Measurements from ENCODE around the gene TLX1.

TLX1 gene

DNA sequence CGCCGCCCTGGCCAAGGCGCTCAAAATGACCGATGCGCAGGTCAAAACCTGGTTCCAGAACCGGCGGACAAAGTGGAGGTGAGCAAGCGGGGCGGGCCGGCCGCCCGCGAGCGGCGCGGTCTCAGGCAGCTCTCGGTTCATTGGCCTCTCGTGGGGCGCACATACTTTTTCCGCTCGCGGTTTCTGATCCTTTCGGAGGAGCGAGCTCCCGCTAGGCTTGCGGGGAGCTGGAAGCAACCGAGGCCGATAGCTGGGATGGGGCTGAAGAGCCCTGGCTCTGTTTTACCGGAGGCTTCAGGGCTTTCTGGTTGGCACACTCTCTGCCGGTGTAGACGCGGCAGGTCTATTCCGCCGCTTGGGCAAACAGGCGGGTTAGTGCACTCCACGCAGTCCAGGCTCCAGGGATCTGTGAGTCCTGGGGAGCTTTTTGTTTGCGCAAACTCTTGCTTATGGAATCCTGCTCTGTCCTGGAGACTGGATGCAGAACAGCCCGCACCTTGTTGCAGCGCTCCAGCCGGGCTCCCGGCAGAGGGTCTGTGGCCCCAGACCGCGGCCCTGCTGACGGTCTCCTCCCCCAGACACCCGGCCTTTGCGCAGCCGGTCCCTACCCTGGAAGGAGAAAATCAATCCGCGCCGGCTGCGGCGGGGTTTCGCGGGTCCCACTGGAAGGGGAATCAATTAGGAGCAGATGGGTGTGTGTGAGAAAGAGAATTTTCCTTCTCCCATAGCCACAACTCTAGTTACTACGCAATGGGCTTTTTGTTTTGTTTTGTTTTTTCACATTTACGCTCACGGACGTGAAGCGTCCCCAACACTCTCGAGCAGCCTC is 3.4 kb downstream of the TLX1 start:
- no peak for DNase-seq (ENCODE audit: low read depth)

DNA sequence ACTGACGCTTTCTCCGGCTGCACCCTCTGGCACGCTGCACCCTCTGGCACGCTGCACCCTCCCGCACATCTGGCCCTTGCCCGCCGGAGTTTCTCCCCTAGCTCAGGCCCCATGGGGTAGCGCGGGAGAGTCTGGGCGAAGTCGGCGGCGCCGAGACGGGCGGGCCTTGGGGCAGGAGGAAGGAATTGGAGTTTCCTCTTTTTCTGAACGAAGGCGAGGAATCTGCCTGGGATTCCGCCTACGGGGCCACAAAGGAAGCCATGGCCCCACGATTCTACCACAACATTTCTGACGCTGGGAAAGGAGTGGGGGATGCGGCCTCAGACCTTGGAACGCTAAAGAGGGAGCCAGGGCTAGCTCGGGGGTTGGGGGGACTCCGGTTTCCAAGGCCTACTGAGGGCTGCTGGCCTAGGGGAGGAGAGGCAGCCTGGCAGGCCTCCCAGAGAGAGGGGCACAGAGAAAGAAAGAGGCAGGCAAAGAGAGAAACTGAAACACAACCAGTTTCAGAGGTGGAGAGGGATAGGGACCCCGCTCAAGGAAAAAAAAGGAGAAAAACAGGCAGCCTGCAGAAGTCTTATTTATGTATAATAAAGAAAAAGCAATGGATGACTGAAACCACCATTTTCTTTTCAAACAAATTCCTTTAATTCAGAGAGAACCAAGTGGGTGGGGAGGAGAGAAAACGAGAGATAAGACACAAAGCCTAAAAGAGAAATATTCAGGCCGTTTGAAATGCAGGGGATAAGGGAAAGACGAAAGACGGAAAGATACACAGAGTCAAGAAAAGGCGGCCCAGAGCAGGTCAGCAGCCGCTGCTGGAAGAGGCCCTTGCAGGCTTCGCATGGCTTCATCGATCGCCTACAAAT is 4.3 kb downstream of the TLX1 start:
- DNase-seq (ENCODE audit: low read depth) = no peak

DNA sequence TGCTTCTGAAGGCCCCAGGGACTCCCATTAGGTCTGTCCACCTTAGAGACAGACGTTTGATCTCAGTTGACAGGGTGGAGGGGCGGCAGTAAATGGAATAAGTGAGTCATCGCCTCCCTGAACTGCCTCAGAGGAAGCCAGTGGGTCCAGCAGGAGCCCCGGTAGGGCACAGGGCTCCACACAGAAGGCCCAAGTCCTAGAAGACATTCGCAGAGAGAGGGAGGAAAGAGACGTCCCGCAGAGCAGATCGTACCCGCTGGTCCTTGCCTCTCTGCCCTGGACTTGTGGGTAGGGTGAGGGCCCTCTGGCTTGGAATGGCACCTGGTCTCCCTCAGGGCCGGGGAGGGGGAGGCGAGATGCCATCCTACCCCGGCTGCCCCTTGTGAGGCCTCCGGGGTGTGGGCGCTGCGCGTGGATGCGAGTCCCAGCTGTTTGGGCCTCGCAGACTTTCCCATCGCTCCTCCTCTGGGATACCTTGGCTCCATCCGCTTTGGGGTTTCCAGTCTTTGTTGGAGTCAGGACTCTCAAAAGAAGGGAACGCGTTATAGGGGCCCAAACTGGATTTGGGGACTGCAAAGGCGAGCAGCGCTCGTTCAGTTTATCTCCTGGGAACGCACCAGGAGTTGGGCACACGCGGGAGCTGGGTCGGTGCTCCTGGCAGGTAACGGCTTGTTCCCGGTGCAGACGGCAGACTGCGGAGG is 5.1 kb downstream of the TLX1 start:
- DNase-seq (ENCODE audit: low read depth) = no peak

DNA sequence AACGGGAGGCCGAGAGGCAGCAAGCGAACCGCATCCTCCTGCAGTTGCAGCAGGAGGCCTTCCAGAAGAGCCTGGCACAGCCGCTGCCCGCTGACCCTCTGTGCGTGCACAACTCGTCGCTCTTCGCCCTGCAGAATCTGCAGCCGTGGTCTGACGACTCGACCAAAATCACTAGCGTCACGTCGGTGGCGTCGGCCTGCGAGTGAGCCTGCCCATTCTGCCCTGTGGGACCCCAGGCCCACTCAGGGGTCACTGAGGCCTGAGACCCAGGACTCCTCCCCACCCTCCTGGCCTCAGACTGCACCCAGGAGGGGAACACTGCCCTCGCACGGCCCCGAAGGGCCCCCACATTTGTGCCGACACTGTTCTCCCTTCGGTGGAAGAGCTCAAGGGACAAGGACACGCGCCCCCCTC is 5.6 kb downstream of the TLX1 start:
- no peak for DNase-seq (ENCODE audit: low read depth)

DNA sequence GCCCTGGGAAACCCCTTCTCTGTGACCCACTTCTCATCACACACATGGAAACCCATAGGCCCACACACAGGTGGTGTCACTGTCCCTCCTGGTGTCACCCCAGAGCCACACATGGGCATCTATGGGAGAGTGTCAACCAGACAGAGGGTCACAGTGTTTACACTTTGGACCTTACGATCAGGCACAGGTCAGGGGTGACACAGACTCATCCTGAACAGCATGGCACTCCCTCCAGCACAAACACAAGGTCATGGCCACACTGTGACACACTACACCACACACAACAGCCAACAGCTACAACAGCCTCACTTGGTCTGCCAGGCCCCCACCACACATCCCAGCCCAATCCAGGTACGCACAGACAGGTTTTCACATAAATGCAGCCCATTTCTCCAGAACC is 6.2 kb downstream of the TLX1 start:
- DNase-seq (ENCODE audit: low read depth) = no peak

- no peak for DNase-seq (ENCODE audit: low read depth)
These were observed 7.8 kb downstream of the TLX1 start for GRCh38 chr10:101138788-101139420.

GRCh38 chr10:101139421-101139911 is 8.4 kb downstream of the TLX1 start:
- DNase-seq (ENCODE audit: low read depth) = no peak

GRCh38 chr10:101140084-101140949 is 9.2 kb downstream of the TLX1 start:
- no peak for DNase-seq (ENCODE audit: low read depth)

DNA sequence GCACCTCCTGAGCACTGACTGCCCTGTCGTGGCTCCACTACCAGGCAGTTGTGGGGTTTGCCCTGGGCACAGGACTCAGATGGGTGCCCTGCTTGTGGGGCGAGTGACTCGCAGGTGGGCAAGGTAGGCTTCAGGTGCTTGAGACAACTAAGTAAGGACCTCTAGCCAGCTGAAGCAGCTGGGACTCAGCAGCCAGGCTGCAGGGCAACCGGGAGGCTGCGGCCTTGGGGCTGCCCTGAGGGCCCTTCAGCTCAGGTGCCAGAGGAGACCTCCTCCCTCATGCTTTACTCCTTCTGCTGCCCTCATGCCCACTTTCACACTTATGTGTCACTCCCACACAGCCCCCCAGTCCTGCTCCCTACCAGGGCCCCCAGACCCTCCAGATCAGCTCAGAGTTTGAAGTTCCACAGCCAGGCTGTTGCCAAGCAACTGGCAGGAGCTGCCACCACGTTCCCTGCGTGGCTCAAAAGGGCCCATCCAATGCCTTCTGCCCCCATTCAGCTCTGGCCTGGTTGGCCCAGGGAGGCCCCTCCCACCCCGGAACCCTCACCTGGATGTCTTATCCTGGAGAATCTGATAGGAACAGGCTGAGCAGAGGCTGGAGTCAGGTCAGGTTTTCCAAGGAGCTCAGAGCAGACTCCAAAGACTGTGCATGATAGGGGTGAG is 10.0 kb downstream of the TLX1 start:
- no peak for DNase-seq (ENCODE audit: low read depth)

DNA sequence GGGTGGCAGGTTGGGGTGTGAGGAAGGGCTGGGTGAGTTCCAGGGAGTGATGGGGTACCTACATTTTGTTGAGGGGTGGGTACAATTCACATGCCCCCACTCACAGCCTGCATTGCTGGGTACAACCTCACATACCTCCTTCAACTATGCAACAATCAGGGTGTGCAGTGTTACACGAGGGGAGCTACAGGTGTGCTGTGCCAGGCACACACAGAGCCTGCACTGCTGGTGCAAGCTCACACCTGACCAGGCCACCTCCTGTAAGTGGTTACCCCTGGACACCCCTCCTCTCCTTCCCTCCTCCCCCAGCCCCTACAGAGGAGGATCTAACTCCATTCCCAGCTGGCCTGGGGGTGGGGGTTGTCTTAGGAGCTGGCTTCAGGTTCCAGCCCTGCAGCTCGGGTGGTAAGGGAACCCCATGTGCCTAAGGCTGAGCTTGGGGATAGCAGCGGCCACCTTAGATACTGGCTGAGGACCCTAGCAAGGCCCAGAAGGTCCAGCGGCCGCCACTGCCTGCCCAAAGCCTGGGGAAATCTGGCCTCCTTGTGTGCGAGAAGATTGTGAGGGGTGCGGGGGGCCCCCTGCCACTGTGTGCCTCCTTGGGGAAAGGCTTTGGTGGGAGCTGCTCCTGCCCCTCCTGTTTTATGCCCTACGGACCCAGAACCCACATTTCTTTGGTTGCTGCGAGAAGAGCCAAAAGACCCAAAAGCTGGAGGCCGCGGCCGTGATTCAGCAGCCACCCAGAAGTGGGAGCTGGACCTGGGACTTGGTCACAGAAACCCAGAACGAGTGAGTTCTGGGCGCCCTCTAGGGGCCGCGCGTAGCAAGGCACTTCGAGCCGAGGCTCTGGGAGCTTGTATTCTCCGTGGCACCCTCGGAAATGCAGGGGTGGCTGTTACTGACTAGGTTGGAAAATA is 10.8 kb downstream of the TLX1 start:
- DNase-seq (ENCODE audit: low read depth) = peak; percentile 73

DNA sequence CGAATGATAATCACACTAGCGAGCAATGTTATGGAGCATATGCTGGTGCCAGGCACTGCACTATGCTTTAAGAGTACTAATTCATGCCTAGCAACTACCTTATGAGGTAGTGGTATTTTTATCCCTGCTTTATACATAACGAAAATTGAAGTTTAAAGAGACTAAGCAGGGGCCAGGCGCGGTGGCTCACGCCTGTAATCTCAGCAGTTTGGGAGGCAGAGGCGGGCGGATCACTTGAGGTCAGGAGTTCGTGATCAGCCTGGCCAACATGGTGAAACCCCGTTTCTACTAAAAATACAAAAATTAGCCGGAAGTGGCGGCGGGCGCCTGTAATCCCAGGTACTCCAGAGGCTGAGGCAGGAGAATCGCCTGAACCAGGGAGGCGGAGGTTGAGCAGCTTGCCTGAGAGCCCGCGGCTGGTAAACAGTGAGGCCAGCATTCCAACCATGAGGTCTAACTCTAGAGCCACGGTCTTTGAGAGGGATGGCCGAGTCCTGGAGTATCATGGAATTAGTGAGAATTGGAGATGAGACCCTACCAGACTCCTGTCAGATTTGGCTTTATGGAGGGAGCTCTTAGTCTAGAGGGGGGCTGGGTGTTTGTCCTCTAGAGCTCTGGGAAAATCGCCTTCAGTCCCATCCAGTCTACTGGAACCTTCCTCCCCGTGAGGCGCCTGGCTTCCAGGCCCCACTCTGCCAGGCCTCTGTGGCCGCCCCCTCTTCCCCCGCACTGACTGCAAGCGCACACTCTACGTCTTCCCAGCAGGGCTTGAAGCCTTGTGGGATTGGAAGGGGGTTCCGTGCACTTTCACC is 11.6 kb downstream of the TLX1 start:
- DNase-seq (ENCODE audit: low read depth) = no peak

- no peak for DNase-seq (ENCODE audit: low read depth)
These were observed 12.2 kb downstream of the TLX1 start for GRCh38 chr10:101143345-101143630.

DNA sequence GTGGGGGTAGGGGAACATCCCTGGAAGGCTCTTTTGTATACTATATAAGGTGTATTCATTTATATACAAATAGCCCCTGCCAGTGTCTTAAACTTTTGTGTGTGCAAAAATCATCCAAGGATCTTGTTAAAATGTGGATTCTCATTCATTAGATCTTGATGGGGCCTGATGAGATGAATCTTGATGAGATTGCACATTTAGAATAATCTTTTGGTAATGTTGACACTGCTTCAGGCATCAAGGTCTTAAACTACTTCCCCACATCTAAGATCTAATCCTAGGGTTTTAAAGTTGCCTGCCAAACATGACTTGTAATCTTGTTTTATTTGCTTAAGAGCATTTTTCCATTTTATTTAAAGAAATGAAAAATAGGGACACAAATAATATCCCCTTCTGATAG is 13.0 kb downstream of the TLX1 start:
- DNase-seq (ENCODE audit: low read depth) = no peak

DNA sequence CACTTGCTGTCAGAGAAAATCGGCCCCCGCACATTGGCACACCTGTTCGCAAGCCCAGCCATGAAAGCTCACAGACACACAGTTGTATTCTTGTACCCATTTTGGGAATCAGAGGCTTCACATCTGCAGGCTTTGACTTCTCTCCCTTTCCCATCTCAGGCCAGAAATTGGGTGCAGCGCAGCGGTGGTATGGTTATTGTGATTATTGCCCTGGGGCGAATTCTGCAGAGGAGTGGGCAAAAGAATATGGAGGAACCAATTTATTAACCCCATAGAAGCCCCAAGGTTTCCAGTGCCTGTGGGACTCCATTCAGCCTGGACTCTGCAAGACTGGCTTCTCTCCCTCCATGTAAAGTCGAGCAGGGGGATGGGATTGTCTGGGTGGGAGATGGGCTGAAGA is 14.0 kb downstream of the TLX1 start:
- no peak for DNase-seq (ENCODE audit: low read depth)

GRCh38 chr10:101145750-101146391 is 14.8 kb downstream of the TLX1 start:
- DNase-seq (ENCODE audit: low read depth) = no peak

DNA sequence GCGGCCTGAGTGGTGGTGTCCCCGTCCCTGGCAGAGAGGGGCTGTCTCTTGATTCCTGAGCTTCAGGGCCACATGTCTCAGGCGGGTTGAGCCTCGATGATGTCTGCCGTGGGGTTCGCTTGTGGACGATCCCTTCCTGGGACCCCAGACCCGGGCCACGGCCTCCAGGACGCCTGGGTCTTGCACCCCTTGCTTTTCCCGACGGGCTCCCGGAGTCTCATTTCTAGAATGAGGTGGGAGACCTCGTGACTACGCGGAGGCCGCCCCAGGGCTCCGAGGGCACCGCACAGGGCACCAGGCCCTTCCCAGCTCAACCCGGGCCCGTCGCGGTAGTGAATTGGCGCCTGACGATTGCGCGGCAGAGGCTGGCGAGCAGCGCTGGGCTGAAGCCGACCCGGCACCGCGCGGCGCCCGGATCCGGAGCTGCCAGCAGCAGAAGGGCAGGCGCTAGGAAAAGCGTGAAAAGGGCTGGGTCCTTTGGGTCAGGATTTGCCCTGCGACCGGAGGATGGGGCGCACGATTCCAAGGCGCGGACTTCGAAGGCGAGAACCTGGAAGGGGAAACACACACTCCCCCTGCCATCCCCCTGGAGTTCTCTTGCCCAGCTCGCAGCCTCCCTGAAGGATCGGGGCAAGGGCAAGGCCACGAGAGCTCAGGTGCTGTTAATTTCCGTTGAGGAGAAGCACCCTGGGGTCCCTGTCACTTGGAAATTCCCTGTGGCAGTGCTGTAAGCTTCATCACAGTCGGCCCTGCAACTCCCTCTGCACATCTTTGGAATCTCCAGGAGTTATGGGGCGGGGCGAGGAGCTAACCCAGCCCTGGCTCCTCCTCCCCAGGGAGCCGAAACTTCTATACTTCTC is 15.5 kb downstream of the TLX1 start:
- no peak for DNase-seq (ENCODE audit: low read depth)

DNA sequence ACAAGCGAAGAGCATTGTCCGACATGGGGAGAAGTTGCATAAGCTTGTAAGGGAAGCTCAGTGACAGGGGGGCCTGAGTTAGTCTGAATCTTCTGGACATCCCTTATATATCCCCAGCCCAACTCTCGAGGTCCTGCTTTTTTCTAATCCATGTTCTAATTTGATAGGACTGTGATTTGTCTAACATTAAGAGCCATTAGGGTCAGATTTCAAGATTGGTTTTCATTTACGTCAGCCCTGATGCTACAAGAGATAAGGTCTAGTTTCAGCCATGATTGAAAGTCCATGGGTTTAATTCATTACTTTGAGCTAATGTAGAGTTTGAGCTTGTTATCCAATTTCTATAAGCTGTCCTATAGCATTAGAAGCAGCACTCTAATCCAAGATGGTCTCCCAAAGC is 20.3 kb downstream of the TLX1 start:
- DNase-seq (ENCODE audit: low read depth) = no peak
